HG03460 (cell line): ENCODE measurements around the gene FAM20C.
"Not testable (repeated sequence)": the region's sequence is repeated elsewhere in the genome, so short reads cannot be mapped to it uniquely, and the experiment has no call there.

Experiments
- ATAC-seq: cut with Tn5 transposase; IDR thresholded peaks from one replicate; pipeline ENCODE4 v1.9.1; 2021; ENCODE audit not compliant: unreplicated experiment

FAM20C gene

DNA sequence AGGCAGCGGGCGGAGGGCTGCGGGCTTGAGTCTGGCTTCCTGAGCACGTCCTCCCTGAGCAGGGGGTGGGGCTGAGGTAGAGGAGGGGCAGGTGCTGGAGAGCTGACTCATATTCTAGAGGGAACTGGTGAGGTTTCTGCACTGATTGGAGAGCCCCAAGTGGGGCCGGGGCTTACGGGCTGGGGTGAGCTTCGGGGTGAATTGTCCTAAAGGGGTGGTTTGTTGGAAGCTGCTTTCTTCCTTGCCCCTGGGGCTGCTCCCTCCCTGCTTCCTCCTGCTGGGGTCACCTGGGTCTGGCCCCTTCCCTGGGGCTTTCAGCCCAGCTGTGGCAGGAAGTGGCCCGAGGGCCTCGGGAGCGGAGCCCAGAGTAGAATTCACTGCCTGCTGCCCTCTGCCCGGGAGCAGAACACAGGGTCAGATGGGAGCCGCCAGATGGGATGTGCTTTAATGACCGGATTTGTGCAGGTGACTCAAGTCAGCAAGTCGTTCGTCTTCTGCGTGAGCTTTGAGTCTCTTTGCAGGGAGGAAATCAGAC is 48.6 kb downstream of the FAM20C start:
- no peak for ATAC-seq

GRCh38 chr7:241513-241912 is 49.1 kb downstream of the FAM20C start:
- no peak for ATAC-seq

GRCh38 chr7:242826-243579 is 50.6 kb downstream of the FAM20C start:
- not testable (repeated sequence) for ATAC-seq

DNA sequence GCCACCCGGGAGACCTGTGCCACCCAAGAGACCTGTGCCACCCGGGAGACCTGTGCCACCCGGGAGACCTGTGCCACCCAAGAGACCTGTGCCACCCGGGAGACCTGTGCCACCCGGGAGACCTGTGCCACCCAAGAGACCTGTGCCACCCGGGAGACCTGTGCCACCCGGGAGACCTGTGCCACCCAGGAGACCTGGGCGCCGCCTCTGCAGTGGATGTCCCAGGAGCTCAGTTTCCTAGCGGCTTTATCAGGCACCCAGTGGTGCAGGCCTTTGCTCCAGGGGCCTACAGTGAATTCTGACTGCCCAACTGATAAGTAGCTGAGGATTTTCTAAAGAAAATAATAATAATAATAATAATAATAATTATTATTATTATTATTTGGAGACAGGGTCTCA is 51.2 kb downstream of the FAM20C start:
- not testable (repeated sequence) for ATAC-seq

- no peak for ATAC-seq
These were observed 52.6 kb downstream of the FAM20C start for GRCh38 chr7:244974-245373.

DNA sequence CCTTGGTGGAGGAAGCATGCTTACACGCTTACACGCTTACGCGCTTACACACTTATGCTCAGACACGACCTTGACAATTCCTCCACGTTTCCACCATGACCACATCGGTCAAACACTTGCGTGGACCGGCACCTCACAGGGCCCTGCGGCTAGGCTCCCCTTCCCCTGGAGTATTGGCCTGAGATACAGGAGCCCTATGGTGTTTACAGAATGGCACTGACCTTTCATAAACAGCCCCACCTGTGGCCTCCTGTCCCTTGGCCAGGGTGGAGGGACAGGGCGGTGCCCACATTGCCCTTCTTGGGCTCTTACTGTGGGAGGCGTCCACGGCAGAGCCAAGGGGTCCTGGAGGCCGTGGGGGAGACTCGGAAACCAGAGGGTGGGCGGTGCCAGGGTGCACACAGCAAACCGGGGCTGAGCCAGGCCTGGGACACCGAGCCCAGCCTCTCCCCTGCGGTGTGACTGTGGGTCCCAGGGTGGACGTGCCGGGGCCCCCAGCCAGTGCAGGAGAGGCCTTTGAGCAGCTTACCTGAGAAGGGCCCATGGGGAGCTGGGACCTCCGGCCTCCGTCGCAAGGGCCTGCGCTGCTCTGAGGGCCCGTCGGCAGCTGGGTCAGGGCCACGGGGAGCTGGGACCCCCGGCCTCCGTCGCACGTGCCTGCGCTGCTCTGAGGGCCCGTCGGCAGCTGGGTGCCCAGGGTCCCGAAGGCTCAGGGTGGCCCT is 53.4 kb downstream of the FAM20C start:
- no peak for ATAC-seq

- no peak for ATAC-seq
These were observed 54.1 kb downstream of the FAM20C start for GRCh38 chr7:246451-246850.

GRCh38 chr7:247181-247580 is 54.8 kb downstream of the FAM20C start:
- ATAC-seq = no peak

- ATAC-seq = no peak
These were observed 55.3 kb downstream of the FAM20C start for GRCh38 chr7:247636-248035.

- ATAC-seq = no peak
These were observed 56.5 kb downstream of the FAM20C start for GRCh38 chr7:248732-249435.

GRCh38 chr7:249989-250388 is 57.6 kb downstream of the FAM20C start:
- no peak for ATAC-seq

DNA sequence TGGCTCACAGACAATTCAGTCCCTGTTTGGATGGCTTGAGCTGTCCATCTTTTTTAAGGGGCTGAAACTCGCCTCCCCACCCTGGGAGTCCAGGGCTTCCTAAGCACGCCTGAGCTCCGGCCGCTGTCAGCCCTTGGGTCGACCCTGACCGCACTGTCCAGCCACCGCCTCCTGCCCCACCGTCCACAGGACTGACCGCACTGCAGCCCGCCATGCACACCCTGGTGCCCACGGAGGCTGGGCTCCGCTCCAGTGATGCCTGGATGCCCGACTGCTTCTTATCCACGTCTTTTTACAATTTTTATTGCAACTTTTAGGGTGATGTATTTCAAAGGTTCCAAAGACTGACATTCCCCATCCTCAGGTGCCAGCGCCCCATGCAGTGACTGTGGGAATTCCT is 58.2 kb downstream of the FAM20C start:
- ATAC-seq = no peak

DNA sequence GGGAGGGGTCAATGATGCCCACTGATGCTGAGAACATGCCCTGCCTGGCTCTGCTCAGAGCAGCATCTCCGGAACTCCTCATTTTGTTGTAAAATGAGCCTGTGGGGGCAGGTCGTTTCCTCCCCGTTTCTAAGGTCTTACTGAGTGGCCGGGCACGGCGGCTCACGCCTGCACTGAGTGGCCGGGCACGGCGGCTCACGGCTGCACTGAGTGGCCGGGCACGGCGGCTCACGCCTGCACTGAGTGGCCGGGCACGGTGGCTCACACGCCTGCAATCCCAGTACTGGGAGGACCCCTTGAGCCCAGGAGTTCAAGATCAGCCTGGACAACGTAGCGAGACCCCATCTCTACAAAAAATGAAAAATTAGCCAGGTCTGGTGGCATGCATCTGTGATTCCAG is 58.6 kb downstream of the FAM20C start:
- ATAC-seq = no peak

- no peak for ATAC-seq
These were observed 59.2 kb downstream of the FAM20C start for GRCh38 chr7:251446-252175.

DNA sequence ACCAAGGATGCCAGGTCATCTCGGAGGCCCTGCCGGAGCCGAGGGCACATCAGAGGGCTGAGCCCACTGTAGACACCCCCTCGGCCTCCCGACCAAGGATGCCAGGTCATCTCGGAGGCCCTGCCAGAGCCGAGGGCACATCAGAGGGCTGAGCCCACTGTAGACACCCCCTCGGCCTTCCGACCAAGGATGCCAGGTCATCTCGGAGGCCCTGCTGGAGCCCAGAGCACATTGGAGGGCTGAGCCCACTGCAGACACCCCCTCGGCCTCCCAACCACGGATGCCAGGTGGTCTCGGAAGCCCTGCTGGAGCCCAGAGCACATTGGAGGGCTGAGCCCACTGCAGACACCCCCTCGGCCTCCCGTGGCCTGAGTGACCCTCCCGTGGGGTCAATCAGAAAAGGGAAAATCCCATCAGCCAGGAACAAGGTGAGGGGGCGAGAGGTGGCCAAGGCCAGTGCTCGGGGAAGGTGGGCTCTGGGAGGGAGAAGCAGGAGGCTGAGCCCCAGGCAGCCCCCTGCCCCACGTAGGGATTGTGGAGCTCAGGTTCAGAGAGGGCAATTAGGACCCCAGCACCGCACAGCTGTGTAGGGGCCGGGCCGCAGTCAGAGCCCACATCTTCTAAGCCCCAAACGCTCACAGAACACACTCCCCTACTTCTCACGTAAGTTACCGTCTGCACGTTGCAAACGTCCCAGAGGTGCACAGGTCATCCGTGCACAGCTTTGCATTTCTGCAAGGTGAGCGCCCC is 60.0 kb downstream of the FAM20C start:
- no peak for ATAC-seq

GRCh38 chr7:252981-253380 is 60.6 kb downstream of the FAM20C start:
- ATAC-seq = no peak

GRCh38 chr7:253581-254336 is 61.4 kb downstream of the FAM20C start:
- no peak for ATAC-seq

GRCh38 chr7:254337-255037 is 62.1 kb downstream of the FAM20C start:
- ATAC-seq = no peak

DNA sequence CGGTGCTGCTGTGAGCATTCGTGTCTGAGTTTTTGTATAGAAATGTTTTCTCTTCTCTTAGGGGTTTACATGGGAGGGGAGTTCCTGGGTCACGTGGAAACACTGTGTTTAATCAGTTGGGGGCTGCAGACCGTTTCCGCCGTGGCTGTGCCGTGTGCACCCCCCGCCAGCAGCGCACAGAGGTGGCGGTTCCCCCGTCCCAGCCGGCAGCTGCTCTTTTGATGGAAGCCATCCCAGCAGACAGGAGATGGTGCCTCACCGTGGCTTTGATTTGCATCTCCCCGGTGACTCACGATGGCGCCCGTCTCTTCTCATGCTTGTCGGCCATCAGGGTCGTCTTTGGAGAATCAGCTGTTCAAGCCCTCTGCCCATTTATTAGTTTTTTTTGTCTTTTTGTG is 62.7 kb downstream of the FAM20C start:
- ATAC-seq = no peak
